Astrocyte (in vitro differentiated cells and primary cell): Measurements from ENCODE around the gene POTEG. TPM values are rescaled to one million over a fixed set of nuclear protein-coding genes. Genes with fewer than 3 reads are reported as not detected.
"Not testable (repeated sequence)": the region's sequence is repeated elsewhere in the genome, so short reads cannot be mapped to it uniquely, and the experiment has no call there.

ENCODE experiments used
- DNase-seq: peaks from one replicate; pipeline ENCODE4 v3.0.0-alpha.2; 2010; ENCODE audit warnings: low read depth
- FAIRE-seq: peaks from 2 replicates; lab custom pipeline; 2011; peaks lifted over from hg19 to GRCh38; lab: Jason Lieb, UNC
- H2AFZ ChIP-seq: 2 replicates; pipeline ENCODE4 v1.6.0; 2012; ENCODE audit warnings: low read depth, low read length, inconsistent platforms
- H3K27ac ChIP-seq: 2 replicates; pipeline ENCODE4 v1.5.1; 2011; ENCODE audit warnings: low read depth, low read length, inconsistent platforms
- H3K27me3 ChIP-seq: 2 replicates; pipeline ENCODE4 v1.6.0; 2011; ENCODE audit warnings: low read length, inconsistent platforms; ENCODE audit not compliant: insufficient read depth
- H3K36me3 ChIP-seq: 2 replicates; pipeline ENCODE4 v1.5.1; 2011; ENCODE audit warnings: low read length, inconsistent platforms; ENCODE audit not compliant: insufficient read depth
- H3K4me1 ChIP-seq: 2 replicates; pipeline ENCODE4 v1.5.1; 2011; ENCODE audit warnings: low read length, inconsistent platforms; ENCODE audit not compliant: insufficient read depth
- H3K4me2 ChIP-seq: 2 replicates; pipeline ENCODE4 v1.6.0; 2012; ENCODE audit warnings: low read length, inconsistent platforms
- H3K4me3 ChIP-seq: 2 replicates; pipeline ENCODE4 v1.5.1; 2011; ENCODE audit warnings: low read depth, mild to moderate bottlenecking, low read length, inconsistent platforms; ENCODE audit not compliant: insufficient read depth
- H3K79me2 ChIP-seq: 2 replicates; pipeline ENCODE4 v1.6.0; 2012; ENCODE audit warnings: mild to moderate bottlenecking, low read length, inconsistent platforms; ENCODE audit not compliant: insufficient read depth
- H3K9ac ChIP-seq: 2 replicates; pipeline ENCODE4 v1.6.0; 2012; ENCODE audit warnings: mild to moderate bottlenecking, low read length, inconsistent platforms
- H3K9me3 ChIP-seq: 2 replicates; pipeline ENCODE4 v1.5.1; 2012; ENCODE audit warnings: low read depth, mild to moderate bottlenecking, low read length, inconsistent platforms; ENCODE audit not compliant: insufficient read depth
- H4K20me1 ChIP-seq: 2 replicates; pipeline ENCODE4 v1.6.0; 2012; ENCODE audit warnings: low read length, inconsistent platforms; ENCODE audit not compliant: insufficient read depth
- H3K27ac Mint-ChIP-seq: one replicate; pipeline ENCODE4 v1.8.0; 2021; ENCODE audit warnings: mild to moderate bottlenecking, mixed read lengths; ENCODE audit not compliant: unreplicated experiment
- H3K27me3 Mint-ChIP-seq: one replicate; pipeline ENCODE4 v1.8.0; 2021; ENCODE audit warnings: low read depth, mixed read lengths; ENCODE audit not compliant: unreplicated experiment
- H3K36me3 Mint-ChIP-seq: one replicate; pipeline ENCODE4 v1.8.0; 2021; ENCODE audit warnings: low read depth, mixed read lengths; ENCODE audit not compliant: unreplicated experiment
- H3K4me1 Mint-ChIP-seq: one replicate; pipeline ENCODE4 v1.8.0; 2021; ENCODE audit warnings: low read depth, mixed read lengths; ENCODE audit not compliant: unreplicated experiment
- H3K4me3 Mint-ChIP-seq: one replicate; pipeline ENCODE4 v1.8.0; 2021; ENCODE audit warnings: mild to moderate bottlenecking, moderate library complexity, mixed read lengths; ENCODE audit not compliant: unreplicated experiment
- H3K9me3 Mint-ChIP-seq: one replicate; pipeline ENCODE4 v1.8.0; 2021; ENCODE audit warnings: mild to moderate bottlenecking, mixed read lengths; ENCODE audit not compliant: unreplicated experiment
- total RNA-seq: library from RNA; stranded (reverse); gene quantifications from 2 replicates; pipeline ENCODE4 v1.2.1, GENCODE V29; 2021

The POTEG gene
- total RNA-seq, 1 donor from 2014 or later, result not detected

- FAIRE-seq, H3K27me3 ChIP-seq: not testable (repeated sequence)
Measured at GRCh38 chr14:19408519-19408918, 25.6 kb downstream of the POTEG start.

GRCh38 chr14:19402097-19402496 is 32.0 kb downstream of the POTEG start:
- H3K27ac ChIP-seq, H3K9ac ChIP-seq, H3K4me1 Mint-ChIP-seq, H3K36me3 ChIP-seq, H4K20me1 ChIP-seq, H3K27ac Mint-ChIP-seq, H3K9me3 Mint-ChIP-seq, FAIRE-seq, H3K27me3 Mint-ChIP-seq, H3K36me3 Mint-ChIP-seq, H3K9me3 ChIP-seq, H3K4me3 ChIP-seq, H3K4me3 Mint-ChIP-seq, H2AFZ ChIP-seq, H3K4me1 ChIP-seq, H3K79me2 ChIP-seq, H3K4me2 ChIP-seq, DNase-seq, H3K27me3 ChIP-seq: not testable (repeated sequence)

More at GRCh38 chr14:19408519-19408918, 25.6 kb downstream of the POTEG start:
- H3K4me2 ChIP-seq, H3K9ac ChIP-seq, H3K4me1 ChIP-seq, H3K36me3 ChIP-seq, H3K27ac ChIP-seq, H3K79me2 ChIP-seq, H3K27me3 Mint-ChIP-seq, DNase-seq, H3K9me3 ChIP-seq, H4K20me1 ChIP-seq, H3K4me3 Mint-ChIP-seq, H3K4me3 ChIP-seq, H2AFZ ChIP-seq, H3K36me3 Mint-ChIP-seq, H3K4me1 Mint-ChIP-seq, H3K27ac Mint-ChIP-seq, H3K9me3 Mint-ChIP-seq: not testable (repeated sequence)

DNA sequence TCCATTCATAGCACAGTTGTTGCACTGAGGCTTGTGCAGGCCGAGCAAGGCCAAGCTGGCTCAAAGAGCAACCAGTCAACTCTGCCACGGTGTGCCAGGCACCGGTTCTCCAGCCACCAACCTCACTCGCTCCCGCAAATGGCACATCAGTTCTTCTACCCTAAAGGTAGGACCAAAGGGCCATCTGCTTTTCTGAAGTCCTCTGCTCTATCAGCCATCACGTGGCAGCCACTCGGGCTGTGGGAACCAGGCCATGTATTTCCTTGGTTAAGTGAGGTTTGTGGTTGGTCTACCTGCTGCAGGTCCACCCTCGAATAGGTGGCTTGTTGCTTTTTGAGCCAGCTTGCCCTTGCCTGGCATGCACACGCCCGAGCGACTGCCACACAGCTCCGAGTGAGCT is 39.4 kb downstream of the POTEG start:
- DNase-seq, H3K79me2 ChIP-seq, H3K4me3 Mint-ChIP-seq: not testable (repeated sequence)

GRCh38 chr14:19390230-19390629 is 43.9 kb downstream of the POTEG start:
- H4K20me1 ChIP-seq, H3K4me1 ChIP-seq, H3K27ac Mint-ChIP-seq, H3K27ac ChIP-seq, H3K9me3 Mint-ChIP-seq, H3K4me2 ChIP-seq, H2AFZ ChIP-seq, DNase-seq, FAIRE-seq, H3K9me3 ChIP-seq, H3K27me3 Mint-ChIP-seq, H3K4me3 Mint-ChIP-seq, H3K27me3 ChIP-seq, H3K9ac ChIP-seq, H3K36me3 ChIP-seq, H3K4me3 ChIP-seq, H3K36me3 Mint-ChIP-seq, H3K4me1 Mint-ChIP-seq, H3K79me2 ChIP-seq: not testable (repeated sequence)

More for the DNA sequence above, 39.4 kb downstream of the POTEG start:
- H3K9ac ChIP-seq, H3K27ac Mint-ChIP-seq, H3K4me2 ChIP-seq, H3K9me3 Mint-ChIP-seq, FAIRE-seq, H3K36me3 Mint-ChIP-seq, H3K27ac ChIP-seq, H2AFZ ChIP-seq, H3K4me3 ChIP-seq, H3K9me3 ChIP-seq, H3K4me1 Mint-ChIP-seq, H3K27me3 Mint-ChIP-seq, H3K36me3 ChIP-seq, H3K27me3 ChIP-seq, H4K20me1 ChIP-seq, H3K4me1 ChIP-seq: not testable (repeated sequence)

GRCh38 chr14:19388741-19389140 is 45.4 kb downstream of the POTEG start:
- H3K36me3 ChIP-seq, H2AFZ ChIP-seq, H3K27me3 Mint-ChIP-seq, H3K9ac ChIP-seq, H3K27ac Mint-ChIP-seq, H3K4me3 Mint-ChIP-seq, H3K9me3 Mint-ChIP-seq, H3K27me3 ChIP-seq, H3K4me1 Mint-ChIP-seq, H3K4me3 ChIP-seq, H3K9me3 ChIP-seq, H3K36me3 Mint-ChIP-seq, H4K20me1 ChIP-seq, DNase-seq, H3K27ac ChIP-seq, H3K79me2 ChIP-seq, H3K4me1 ChIP-seq, H3K4me2 ChIP-seq, FAIRE-seq: not testable (repeated sequence)

DNA sequence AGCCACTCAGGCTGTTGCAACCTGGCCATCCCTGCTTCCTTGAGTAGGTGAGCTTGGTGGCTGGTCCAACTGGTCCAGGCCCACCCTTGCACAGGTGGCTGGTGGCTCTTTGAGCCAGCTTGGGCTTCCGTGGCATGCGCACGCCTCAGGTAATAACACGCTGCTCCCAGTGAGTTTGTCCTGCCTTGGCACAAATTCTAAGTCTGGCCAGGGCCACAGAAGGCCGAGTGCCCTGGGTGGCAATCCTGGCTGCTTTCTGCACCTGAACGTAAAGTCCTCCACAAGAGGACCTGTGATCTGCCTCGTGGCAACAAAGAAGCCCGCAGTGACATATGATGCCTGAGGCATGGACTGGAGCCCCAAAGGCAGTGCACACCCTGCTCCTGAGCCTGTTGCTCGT is 47.1 kb downstream of the POTEG start:
- H3K4me2 ChIP-seq, H3K9me3 ChIP-seq, H3K27ac Mint-ChIP-seq, H4K20me1 ChIP-seq, FAIRE-seq, H3K9ac ChIP-seq, H3K27me3 Mint-ChIP-seq, H3K79me2 ChIP-seq, H3K36me3 ChIP-seq, H3K36me3 Mint-ChIP-seq, DNase-seq, H3K27ac ChIP-seq, H2AFZ ChIP-seq, H3K9me3 Mint-ChIP-seq, H3K4me1 Mint-ChIP-seq, H3K27me3 ChIP-seq, H3K4me3 Mint-ChIP-seq, H3K4me3 ChIP-seq, H3K4me1 ChIP-seq: not testable (repeated sequence)
